Heart right ventricle (tissue), 16 donors: ENCODE results near the gene RPS6KA1. TPM values are rescaled to one million over a fixed set of nuclear protein-coding genes. Genes with fewer than 3 reads are reported as not detected.

Source experiments
- ATAC-seq, 8 donors: fragments of 200-7000 bp; cut with Tn5 transposase; one replicate each; pipeline ENCODE4 v1.9.1; 2020; ENCODE audit warnings: mild to moderate bottlenecking in 8 of 8, moderate library complexity in 8 of 8, moderate number of reproducible peaks in 1 of 8
- DNase-seq, 2 donors: peaks; one replicate each; pipeline ENCODE4 v3.0.0-alpha.2; 2020
- H3K27ac ChIP-seq, 10 donors: fragments of 200-600 bp; sonication (generic) in 2 of 10; one replicate each; pipeline versions ENCODE4 v1.5.0 to v1.8.0; 2020 to 2022; ENCODE audit warnings: mild to moderate bottlenecking in 3 of 10
- H3K27me3 ChIP-seq, 7 donors: fragments of 200-600 bp; one replicate each; pipeline ENCODE4 v1.8.0; 2021 to 2022; ENCODE audit warnings: mild to moderate bottlenecking in 2 of 7
- H3K36me3 ChIP-seq, 9 donors: fragments of 200-600 bp; sonication (generic) in 1 of 9; one replicate each; pipeline versions ENCODE4 v1.5.0 to v1.8.0; 2020 to 2022; ENCODE audit warnings: mild to moderate bottlenecking in 2 of 9
- H3K4me1 ChIP-seq, 9 donors: fragments of 200-600 bp; sonication (generic) in 1 of 9; one replicate each; pipeline versions ENCODE4 v1.5.0 to v1.8.0; 2020 to 2022; ENCODE audit warnings: mild to moderate bottlenecking in 4 of 9
- H3K4me3 ChIP-seq, 10 donors: fragments of 200-600 bp; sonication (generic) in 2 of 10; one replicate each; pipeline versions ENCODE4 v1.5.0 to v1.8.0; 2020 to 2022; ENCODE audit warnings: mild to moderate bottlenecking in 7 of 10, moderate library complexity in 2 of 10
- H3K9me3 ChIP-seq, 11 donors: fragments of 200-600 bp in 10 of 11; sonication (generic) in 2 of 11; one replicate each; pipeline versions ENCODE4 v1.5.0 to v1.8.0; 2013 to 2022; ENCODE audit warnings: mild to moderate bottlenecking in 2 of 11, control low read depth in 1 of 11, moderate library complexity in 1 of 11
- WGBS, 2 donors: extraction: QIAGEN DNeasy Blood & Tissue Kit; methylation state at CpG; one replicate each; pipeline ENCODE4 v1.1.7; 2013; ENCODE audit warnings: inconsistent platforms in 1 of 2; 5-methylcytosine and 5-hydroxymethylcytosine counted together
- intact Hi-C, 10 donors: fragments of 100-400 bp; cut with DNase I; formaldehyde crosslinking; loops; one replicate each; pipeline versions ENCODE4 v1.11.1 to v1.14.2; 2022
- polyA plus RNA-seq, 2 donors: library from polyadenylated mRNA; stranded (reverse); fragments of 200-250 nt; gene quantifications; one replicate each; pipeline ENCODE4 v1.2.3, GENCODE V29; 2013
- total RNA-seq, 10 donors: library from RNA; stranded (reverse); fragmentation: NEBNext Ultra II Directional in 3 of 10; extraction: Animal tissue kit (Norgen Biotek cat#: 25700) in 3 of 10; gene quantifications; one replicate each; pipeline versions ENCODE4 v1.2.1 to v1.2.4, GENCODE V29; 2021 to 2023
- TF ChIP-seq, protein P1 (sequence below), 9 donors: fragments of 200-600 bp; sonication (generic) in 2 of 9; IDR thresholded peaks; one replicate each; pipeline versions ENCODE4 v1.5.0 to v1.8.0; 2021 to 2022; ENCODE audit warnings: antibody characterized with exemption in 9 of 9, mild to moderate bottlenecking in 5 of 9, moderate library complexity in 1 of 9
- donor health status: Arrhythmogenic right ventricular cardiomyopathy.
- donor health status: ischemic (EF 13 %, LVEDD 7.1; RV severe dilation, severe dysfunction).
- donor health status: healthy with polysubstance abuse.
- donor health status: DM: no; HTN: yes; CAD: no.
- donor health status: DM: no; HTN: no; CAD: no.
- donor health status: ischemic (EF 25% LVEDD 6.9; RV normal size, moderate dysfunction).
- donor health status: ischemic (EF 25% LVEDD 5.7; RV mildly dilated, moderate dysfunction).
- donor health status: healthy.
- donor health status: DM: yes; HTN: yes; CAD: no.
- donor health status: Ischemic cardiomyopathy.
- donor health status: ischemic (EF 35%, LVEDD 5.7; RV mildly dilated, moderate dysfunction).
- donor health status: nonischemic (EF 11% LVEDD 7.7; RV severe dilation, severe dysfunction).
- donor health status: DM: yes; HTN: yes; CAD: no.
- donor health status: PGD.
- donor health status: ischemic (EF 29% LVEDD 5.4; RV normal size, mild dysfunction).
- donor health status: nonischemic (EF 23%, LVEDD 6.1; RV moderate dilation, normal function).

The RPS6KA1 gene
- total and polyA plus RNA-seq, 12 donors: 1.4 to 12.2 (median 2.8) TPM

- 89% methylated on average over 5 of the region's 5 CpGs for WGBS, 2 donors
- ATAC-seq (no peak), DNase-seq (no peak)
- Histone ChIP-seq H3K4me3 (no peak overlapping the region), H3K27ac (no peak overlapping the region), H3K27me3 (no peaks in the 10 kb centered on the region), H3K36me3 (no peaks in the 10 kb centered on the region), H3K4me1 (peaks cover 0 to 46% (median 14%) of the 10 kb centered on the region in 9 donors), H3K9me3 (no peaks in the 10 kb centered on the region)
- intact Hi-C loops: no loop called here
- TF ChIP-seq, protein P1, sequence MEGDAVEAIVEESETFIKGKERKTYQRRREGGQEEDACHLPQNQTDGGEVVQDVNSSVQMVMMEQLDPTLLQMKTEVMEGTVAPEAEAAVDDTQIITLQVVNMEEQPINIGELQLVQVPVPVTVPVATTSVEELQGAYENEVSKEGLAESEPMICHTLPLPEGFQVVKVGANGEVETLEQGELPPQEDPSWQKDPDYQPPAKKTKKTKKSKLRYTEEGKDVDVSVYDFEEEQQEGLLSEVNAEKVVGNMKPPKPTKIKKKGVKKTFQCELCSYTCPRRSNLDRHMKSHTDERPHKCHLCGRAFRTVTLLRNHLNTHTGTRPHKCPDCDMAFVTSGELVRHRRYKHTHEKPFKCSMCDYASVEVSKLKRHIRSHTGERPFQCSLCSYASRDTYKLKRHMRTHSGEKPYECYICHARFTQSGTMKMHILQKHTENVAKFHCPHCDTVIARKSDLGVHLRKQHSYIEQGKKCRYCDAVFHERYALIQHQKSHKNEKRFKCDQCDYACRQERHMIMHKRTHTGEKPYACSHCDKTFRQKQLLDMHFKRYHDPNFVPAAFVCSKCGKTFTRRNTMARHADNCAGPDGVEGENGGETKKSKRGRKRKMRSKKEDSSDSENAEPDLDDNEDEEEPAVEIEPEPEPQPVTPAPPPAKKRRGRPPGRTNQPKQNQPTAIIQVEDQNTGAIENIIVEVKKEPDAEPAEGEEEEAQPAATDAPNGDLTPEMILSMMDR (IDR thresholded peaks at IDR 0.05): no peak
Measured at GRCh38 chr1:26536081-26536480, 6.5 kb downstream of the RPS6KA1 start.

DNA sequence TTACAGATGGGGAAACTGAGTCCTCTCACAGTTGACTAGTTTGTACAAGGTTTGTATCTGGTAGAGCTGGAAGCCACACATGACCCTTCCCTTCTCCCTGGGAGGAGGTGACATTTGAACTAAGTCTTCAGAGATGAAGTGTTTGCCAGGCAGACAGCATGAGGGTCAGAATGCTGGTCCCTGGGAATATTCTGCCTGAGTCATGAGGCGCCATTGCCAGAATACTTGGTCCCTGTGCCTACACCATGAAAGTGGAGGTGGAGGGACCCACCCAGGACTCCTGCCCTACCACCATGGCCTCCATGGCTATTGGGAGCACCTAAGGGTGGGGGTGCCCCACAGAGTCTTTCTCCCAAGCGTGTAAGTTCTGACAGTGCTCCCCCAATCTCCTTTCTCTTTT, 7.0 kb downstream of the RPS6KA1 start:
- Histone ChIP-seq H3K9me3 (no peaks in the 10 kb centered on the region), H3K36me3 (no peaks in the 10 kb centered on the region), H3K4me3 (no peak overlapping the region), H3K27me3 (no peaks in the 10 kb centered on the region), H3K4me1 (peaks cover 0 to 46% (median 17%) of the 10 kb centered on the region in 9 donors), H3K27ac (no peak overlapping the region)
- intact Hi-C loops: no loop called here
- TF ChIP-seq, protein P1 (IDR thresholded peaks at IDR 0.05): no peak
- DNase-seq (no peak), ATAC-seq (no peak)
- 98 to 100% methylated on average over 2 of the region's 2 CpGs for WGBS, 2 donors

GRCh38 chr1:26537951-26538352, 8.4 kb downstream of the RPS6KA1 start:
- TF ChIP-seq, protein P1 (IDR thresholded peaks at IDR 0.05): peak in 4 of 9 donors; percentile 8 to 44 (median 19)
- Histone ChIP-seq H3K27me3 (no peaks in the 10 kb centered on the region), H3K36me3 (no peaks in the 10 kb centered on the region), H3K4me1 (peaks cover 0 to 53% (median 30%) of the 10 kb centered on the region in 9 donors), H3K9me3 (no peaks in the 10 kb centered on the region), H3K27ac (peak overlapping the region in 1 of 10 donors; percentile 15), H3K4me3 (no peak overlapping the region)
- 73 to 75% methylated on average over 2 of the region's 2 CpGs for WGBS, 2 donors
- intact Hi-C loops: no loop called here
- no peak for DNase-seq
- ATAC-seq: peak in 2 of 8 donors; percentile 11 to 23

- Histone ChIP-seq H3K9me3 (no peaks in the 10 kb centered on the region), H3K4me3 (no peak overlapping the region), H3K27me3 (no peaks in the 10 kb centered on the region), H3K4me1 (peaks cover 0 to 61% (median 30%) of the 10 kb centered on the region in 9 donors), H3K36me3 (no peaks in the 10 kb centered on the region), H3K27ac (peak overlapping the region in 2 of 10 donors; percentile 58 to 96)
- WGBS, 2 donors: 79% methylated on average over 14 of the region's 14 CpGs
- DNase-seq (peak in 1 of 2 donors; percentile 24), ATAC-seq (no peak)
- intact Hi-C loops: no loop called here
- TF ChIP-seq, protein P1 (IDR thresholded peaks at IDR 0.05): peak in 7 of 9 donors; percentile 28 to 53 (median 37)
Measured at GRCh38 chr1:26538480-26539412, 9.2 kb downstream of the RPS6KA1 start.
